Measurements from ENCODE around the gene PDIK1L. TPM values are rescaled to one million over a fixed set of nuclear protein-coding genes. Genes with fewer than 3 reads are reported as not detected.
A peak's percentile ranks its signal among the peaks of the same experiment; 100 is the strongest.

The PDIK1L gene
- total and polyA plus RNA-seq, 9 of the 15 experiments (the other 6 are each of a cell fraction or from before 2014, with no cell fraction given): 12.8 to 30.2 (median 21.5) TPM

DNA sequence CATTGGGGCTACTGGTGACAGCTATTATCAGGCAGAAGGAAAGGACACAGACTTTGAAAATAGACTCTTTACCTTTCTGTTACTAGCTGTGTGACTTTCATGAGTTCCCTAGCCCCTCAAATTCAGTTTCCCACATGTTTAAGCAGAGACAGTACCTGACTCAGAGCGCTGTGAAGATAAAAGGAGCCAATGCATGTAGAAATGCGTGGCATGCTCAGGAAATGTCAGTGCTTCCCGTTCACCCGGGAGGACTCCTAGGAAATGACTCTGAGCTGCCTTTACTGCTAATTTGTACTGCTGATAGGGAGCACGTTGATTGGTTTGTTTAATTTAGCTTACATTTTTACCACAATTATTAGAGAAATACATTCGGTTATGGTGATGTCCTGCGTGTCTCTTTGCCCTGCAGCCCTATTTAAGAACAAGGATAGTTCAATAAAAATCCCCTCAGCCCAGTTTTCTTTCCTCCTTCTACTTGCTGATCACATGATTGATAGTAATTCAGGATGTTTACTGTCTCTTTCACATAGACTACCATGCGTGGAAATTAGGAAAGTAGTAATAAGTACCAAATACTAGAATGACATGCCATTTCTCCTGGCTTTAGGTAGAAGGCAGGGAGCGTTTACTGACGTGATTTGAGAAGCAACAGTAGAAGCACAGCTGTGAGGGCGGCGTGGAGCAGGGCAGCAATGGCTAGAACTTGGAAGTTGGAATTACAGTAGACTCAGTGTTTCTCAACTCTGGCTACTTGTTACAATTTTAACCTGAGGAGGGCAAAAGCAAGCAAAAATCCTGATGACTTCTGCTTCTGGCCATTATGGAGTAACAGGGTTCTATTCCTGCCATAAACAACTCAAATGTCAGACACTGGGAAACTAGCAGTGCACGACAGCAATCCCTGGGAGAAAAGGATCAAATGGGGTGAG is 15.9 kb downstream of the PDIK1L start (continued):
- TF ChIP-seq SOX6 (IDR thresholded peaks at IDR 0.05) (no peak), PHB (CRISPR knock-in tag; IDR thresholded peaks at IDR 0.05) (0 out of 2 replicates have a peak, but pooled peaks have one; percentile 8), RB1 (IDR thresholded peaks at IDR 0.05; ENCODE audit: low read depth) (0 out of 2 replicates have a peak, but pooled peaks have one; percentile 24), KLF16 (IDR thresholded peaks at IDR 0.05) (no peak), TAF7 (tag; IDR thresholded peaks at IDR 0.05) (peak; percentile 64; the same call in 1 of the 2 replicates), HNRNPL (IDR thresholded peaks at IDR 0.05; ENCODE audit: low read depth, low read length) (no peak), TEAD2 (tag; IDR thresholded peaks at IDR 0.05) (0 out of 2 replicates have a peak, but pooled peaks have one; percentile 44), HDAC3 (IDR thresholded peaks at IDR 0.05; ENCODE audit: borderline replicate concordance, partially characterized antibody) (peak; percentile 34), NR4A1 (CRISPR knock-in tag; IDR thresholded peaks at IDR 0.05) (no peak), NR4A1 (tag; IDR thresholded peaks at IDR 0.05) (peak; percentile 56; the same call in 1 of the 2 replicates), MYC (IDR thresholded peaks at IDR 0.05; ENCODE audit: low read depth, low read length) (0 out of 2 replicates have a peak, but pooled peaks have one; percentile 5), MYC (CRISPR knock-in tag; IDR thresholded peaks at IDR 0.05; ENCODE audit: borderline replicate concordance, low read depth) (no peak), SUPT5H (IDR thresholded peaks at IDR 0.05) (no peak; the same call in none of the 2 replicates), ZNF644 (tag; IDR thresholded peaks at IDR 0.05; ENCODE audit: low read depth) (peak; percentile 78; the same call in 1 of the 2 replicates), NRF1 (conservative IDR thresholded peaks at IDR 0.05 in 1 of 2, IDR thresholded peaks at IDR 0.05 in 1 of 2) (peak in 1 of 2 experiments; percentile 26; a peak in 1 of 4 replicates), ELF4 (CRISPR knock-in tag; IDR thresholded peaks at IDR 0.05) (no peak)
- TF ChIP-seq, protein P1, sequence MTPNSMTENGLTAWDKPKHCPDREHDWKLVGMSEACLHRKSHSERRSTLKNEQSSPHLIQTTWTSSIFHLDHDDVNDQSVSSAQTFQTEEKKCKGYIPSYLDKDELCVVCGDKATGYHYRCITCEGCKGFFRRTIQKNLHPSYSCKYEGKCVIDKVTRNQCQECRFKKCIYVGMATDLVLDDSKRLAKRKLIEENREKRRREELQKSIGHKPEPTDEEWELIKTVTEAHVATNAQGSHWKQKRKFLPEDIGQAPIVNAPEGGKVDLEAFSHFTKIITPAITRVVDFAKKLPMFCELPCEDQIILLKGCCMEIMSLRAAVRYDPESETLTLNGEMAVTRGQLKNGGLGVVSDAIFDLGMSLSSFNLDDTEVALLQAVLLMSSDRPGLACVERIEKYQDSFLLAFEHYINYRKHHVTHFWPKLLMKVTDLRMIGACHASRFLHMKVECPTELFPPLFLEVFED (CRISPR knock-in tag; conservative IDR thresholded peaks at IDR 0.05): peak; percentile 38; the same call in 1 of the 2 replicates
- TF ChIP-seq, protein P2, sequence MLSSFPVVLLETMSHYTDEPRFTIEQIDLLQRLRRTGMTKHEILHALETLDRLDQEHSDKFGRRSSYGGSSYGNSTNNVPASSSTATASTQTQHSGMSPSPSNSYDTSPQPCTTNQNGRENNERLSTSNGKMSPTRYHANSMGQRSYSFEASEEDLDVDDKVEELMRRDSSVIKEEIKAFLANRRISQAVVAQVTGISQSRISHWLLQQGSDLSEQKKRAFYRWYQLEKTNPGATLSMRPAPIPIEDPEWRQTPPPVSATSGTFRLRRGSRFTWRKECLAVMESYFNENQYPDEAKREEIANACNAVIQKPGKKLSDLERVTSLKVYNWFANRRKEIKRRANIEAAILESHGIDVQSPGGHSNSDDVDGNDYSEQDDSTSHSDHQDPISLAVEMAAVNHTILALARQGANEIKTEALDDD (IDR thresholded peaks at IDR 0.05): no peak
- TF ChIP-seq, protein P3, sequence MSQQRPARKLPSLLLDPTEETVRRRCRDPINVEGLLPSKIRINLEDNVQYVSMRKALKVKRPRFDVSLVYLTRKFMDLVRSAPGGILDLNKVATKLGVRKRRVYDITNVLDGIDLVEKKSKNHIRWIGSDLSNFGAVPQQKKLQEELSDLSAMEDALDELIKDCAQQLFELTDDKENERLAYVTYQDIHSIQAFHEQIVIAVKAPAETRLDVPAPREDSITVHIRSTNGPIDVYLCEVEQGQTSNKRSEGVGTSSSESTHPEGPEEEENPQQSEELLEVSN (IDR thresholded peaks at IDR 0.05; ENCODE audit: borderline replicate concordance in 1 of 2, extremely low read depth in 1 of 2, insufficient read depth in 1 of 2, insufficient read length in 1 of 2, low read depth in 1 of 2, low read length in 1 of 2, poor library complexity in 1 of 2, severe bottlenecking in 1 of 2): peak in 1 of 2 experiments; percentile 53
- TF ChIP-seq, protein P4, sequence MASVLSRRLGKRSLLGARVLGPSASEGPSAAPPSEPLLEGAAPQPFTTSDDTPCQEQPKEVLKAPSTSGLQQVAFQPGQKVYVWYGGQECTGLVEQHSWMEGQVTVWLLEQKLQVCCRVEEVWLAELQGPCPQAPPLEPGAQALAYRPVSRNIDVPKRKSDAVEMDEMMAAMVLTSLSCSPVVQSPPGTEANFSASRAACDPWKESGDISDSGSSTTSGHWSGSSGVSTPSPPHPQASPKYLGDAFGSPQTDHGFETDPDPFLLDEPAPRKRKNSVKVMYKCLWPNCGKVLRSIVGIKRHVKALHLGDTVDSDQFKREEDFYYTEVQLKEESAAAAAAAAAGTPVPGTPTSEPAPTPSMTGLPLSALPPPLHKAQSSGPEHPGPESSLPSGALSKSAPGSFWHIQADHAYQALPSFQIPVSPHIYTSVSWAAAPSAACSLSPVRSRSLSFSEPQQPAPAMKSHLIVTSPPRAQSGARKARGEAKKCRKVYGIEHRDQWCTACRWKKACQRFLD (CRISPR knock-in tag; IDR thresholded peaks at IDR 0.05): peak; percentile 10
- TF ChIP-seq, protein P5, sequence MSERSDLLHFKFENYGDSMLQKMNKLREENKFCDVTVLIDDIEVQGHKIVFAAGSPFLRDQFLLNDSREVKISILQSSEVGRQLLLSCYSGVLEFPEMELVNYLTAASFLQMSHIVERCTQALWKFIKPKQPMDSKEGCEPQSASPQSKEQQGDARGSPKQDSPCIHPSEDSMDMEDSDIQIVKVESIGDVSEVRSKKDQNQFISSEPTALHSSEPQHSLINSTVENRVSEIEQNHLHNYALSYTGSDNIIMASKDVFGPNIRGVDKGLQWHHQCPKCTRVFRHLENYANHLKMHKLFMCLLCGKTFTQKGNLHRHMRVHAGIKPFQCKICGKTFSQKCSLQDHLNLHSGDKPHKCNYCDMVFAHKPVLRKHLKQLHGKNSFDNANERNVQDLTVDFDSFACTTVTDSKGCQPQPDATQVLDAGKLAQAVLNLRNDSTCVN (CRISPR knock-in tag; IDR thresholded peaks at IDR 0.05): no peak; the same call in 1 of the 2 replicates
